Hepatic stellate cell (primary cell): Measurements from ENCODE around the gene NUP210.
A peak's percentile ranks its signal among the peaks of the same experiment; 100 is the strongest.

ENCODE experiments used
- DNase-seq: peaks from one replicate; pipeline ENCODE4 v3.0.0; 2011; ENCODE audit warnings: low spot score

The NUP210 gene

DNA sequence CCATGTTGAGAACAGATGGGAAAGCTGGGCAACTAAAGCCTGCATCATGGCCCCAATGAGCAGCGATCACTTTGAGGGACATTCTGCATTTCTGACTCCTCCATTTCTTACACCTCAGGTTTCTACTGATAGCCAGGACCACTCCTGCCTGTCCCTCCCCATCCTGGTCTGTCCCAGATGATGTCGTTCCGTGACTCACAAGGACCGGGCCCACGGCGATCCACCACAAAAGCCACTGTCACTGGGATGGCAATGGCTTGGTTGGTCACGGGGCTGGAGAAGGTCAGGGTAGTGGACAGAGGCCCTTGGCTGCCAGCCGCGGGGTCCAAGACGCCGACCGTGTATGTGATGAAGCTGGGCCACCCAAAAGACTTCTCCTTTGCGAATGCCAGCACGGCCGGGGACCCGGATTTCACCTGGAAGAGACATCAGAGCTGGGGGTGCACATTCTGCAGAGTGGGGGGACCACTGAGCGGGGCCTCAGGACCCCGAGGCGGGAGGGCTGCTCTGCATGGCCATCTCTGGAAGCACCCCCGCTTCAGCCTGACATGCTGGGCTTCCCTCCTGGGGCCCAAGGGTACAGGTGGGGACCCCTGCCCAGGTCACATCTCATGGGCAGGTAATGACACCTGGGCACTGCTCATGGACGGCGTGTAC, 100.4 kb downstream of the NUP210 start:
- no peak for DNase-seq

GRCh38 chr3:13318626-13319470, 101.3 kb downstream of the NUP210 start:
- DNase-seq: no peak

DNA sequence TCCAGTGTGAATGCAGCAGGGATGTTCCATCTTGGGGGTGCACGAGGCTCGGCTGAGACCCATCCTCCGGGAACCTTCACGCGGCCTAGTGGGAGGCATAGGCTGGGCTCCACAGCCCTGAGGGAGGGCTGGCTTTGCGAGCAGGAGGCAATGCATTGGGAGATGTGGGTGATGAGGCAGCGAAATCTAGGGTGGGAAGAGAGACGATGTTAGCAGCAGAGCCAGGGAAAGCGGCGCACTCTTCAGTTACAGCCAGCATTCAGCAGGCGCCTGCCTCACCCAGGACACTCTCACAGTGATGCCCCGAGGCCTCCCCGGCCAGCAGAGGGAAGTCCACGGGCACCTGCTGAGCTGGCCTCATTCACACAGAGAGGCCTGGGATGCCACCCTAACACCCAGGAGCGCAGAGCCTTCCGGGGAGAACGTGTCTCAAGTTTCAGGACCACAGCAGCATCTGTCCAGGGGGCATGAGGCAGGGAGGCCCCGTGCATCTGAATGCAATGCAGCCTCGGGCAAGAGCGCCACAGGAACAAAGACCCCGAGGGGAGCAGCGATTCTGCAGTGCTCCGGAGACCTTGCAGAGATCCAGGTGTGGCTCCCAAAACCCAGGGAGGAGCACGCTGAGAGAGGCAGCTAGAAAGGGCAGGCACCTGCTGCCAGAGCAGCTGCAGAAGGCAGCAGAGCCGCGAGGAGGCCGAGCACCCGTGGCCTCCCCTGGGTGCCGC, 102.4 kb downstream of the NUP210 start:
- DNase-seq: no peak

DNA sequence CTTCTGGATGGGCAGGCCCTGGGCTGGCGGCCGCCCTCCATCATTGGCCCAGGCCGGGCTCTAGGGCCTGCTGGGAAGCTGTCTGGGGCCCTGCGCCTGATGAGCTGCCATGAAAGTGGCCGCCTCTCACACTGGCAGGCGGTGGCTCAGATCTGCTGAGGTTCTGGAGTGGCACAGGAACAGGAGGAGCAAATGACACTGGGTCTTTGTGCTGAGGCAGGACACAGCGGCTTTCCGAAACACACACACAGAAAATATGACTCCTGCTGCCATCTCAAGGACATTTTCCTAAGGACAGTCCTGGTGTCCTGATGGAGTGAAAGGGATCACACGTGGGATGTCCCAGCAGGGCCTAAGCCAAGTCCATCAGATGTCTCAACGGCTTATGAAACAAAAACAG, 103.5 kb downstream of the NUP210 start:
- DNase-seq: no peak

DNA sequence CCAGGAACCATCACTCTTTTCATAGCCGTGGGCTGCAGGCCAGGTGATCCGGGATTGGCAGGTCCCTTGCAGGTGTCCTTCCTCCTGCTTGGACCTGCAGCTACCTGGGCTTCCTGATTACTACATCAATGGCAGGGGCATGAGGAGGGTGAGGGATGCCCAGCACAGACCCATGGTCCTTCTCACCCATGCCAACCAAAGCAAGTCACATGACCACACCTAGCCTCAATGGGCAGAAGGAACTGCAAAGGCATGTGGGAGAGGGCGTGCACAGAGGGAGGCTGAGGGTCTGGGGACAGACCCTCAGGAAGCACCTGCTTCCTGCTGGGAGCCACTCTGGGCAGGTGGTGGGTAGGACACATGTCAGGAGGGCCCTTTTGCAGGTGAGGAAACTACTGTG, 105.2 kb downstream of the NUP210 start:
- no peak for DNase-seq

DNA sequence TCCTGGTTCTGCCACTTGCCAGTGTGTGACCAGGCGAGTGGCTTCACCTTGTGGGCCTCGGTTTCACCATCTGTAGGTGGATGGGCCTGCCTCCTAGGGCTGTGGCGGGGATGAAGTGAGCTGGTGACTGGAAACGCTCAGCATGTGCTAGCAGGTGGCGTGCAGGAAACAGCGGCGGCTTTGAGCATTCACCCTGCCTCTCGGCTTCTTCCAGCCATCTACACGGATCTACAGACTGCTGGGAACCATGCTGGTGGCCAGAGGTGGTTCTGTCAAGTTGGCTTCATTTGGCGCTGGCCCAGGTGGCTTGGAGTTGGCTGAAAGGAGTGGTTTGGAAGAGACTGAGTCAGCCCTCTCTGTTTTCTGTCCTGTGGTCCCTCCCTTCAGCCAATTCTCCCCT, 106.3 kb downstream of the NUP210 start:
- no peak for DNase-seq

- no peak for DNase-seq
These were observed 111.1 kb downstream of the NUP210 start for GRCh38 chr3:13309004-13309403.

DNA sequence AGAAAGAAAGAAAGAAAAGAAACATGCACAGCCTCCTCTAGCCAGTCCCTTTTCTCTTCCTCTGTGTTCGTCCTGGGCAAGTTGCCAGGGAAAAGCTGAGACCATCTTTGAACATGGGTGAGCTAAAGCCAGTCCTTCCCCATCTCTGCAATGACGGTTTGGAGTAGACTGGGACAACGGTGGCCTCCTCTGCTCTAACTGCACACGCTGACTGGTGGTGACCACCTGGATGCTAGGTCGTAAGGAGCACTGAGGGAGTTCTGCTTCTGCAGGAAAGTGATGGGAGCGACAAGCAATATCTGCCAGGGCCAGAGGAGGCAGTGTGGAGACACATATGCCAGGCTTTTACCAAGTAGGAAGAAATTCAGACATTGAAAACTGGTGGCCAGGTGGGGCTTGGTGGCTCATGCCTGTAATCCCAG, 111.7 kb downstream of the NUP210 start:
- peak; percentile 61 for DNase-seq

DNA sequence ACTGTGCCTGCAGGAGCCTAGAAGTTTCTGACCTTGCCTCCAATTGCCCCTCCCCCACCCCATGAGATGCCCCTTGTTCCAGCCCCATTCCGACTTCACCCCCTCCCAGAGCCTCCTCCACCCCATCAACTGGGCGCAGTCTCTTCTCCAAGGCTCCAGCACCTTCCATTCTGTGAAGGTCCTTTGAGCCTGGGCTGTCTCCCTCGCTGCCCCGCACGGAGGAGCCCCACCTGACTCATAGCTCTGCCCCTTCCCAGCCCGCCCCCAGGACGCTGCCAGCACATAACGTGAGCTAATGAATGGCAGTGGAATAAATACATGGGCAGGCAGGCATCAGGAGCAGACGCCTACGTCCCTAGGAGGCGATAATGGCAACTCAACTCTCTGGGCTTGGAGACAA, 113.1 kb downstream of the NUP210 start:
- no peak for DNase-seq

DNA sequence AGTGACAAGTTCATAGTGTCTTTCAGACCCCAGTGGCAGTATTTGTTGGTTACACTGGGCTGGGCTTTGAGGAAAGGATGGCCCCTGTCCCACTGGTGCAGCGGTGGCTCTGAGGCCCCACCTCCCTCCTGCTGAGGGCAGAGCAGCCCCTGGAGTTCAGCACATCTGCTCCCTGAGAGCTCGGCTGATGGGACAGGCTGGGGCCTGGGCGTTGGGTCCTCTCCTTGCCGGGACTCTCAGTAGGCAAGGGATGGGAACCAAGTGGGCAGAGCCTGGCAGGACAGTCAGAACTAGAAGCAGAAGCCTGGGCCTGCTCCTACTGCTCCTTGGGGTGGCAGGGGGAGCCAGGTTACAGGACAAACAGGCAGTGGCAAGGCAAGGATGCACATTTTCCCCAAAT, 114.5 kb downstream of the NUP210 start:
- no peak for DNase-seq

- no peak for DNase-seq
These were observed 116.7 kb downstream of the NUP210 start for GRCh38 chr3:13303410-13303809.

- no peak for DNase-seq
These were observed 118.7 kb downstream of the NUP210 start for GRCh38 chr3:13301286-13301987.

GRCh38 chr3:13300546-13301285, 119.4 kb downstream of the NUP210 start:
- no peak for DNase-seq

DNA sequence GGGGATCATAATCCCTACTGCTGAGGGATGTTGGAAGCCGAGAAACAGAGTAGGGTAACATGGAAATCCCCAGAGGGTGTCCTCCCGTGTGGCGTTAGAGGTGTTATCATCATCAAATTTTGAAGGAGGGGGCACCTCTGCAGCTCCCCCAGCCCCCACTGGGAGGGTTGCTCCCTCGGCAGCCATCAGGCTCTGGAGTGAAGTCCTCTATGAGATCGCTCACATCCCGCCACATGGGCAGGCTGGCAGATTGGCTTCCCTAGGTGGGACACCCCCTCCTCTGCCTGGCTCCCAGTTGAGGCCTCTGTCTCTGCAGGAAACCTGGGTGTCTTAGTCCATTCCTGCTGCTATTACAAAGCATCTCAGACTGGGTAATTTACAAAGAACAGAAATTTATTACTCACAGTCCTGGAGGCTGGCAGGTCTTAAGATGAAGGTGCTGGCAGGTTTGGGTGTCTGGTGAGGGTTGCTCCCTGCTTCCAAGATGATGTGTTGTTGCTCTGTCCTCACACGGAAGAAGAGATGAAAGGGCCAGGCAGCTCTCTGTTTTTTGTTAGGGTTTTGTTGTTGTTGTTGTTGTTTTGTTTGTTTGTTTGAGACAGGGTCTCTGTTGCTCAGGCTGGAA, 120.5 kb downstream of the NUP210 start:
- DNase-seq: no peak

DNA sequence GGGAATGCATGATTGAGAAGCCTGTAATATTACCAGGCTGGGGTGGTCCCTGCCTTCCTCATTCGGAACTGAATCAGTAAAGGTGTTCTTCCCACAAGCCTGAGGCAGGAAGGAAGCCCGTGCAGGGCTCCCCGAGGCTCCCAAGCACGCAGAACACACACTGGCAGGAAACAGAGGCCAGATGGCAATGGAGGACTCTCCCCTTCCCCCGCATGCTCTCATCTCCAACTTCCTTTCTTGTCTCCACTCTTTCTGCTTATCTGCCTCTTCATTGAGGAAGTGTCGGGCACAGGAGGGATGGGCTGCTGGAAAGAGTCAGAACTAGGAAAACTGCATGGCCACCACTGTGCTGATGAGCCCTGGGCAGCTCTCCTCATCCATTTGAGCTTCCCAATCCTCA, 123.5 kb downstream of the NUP210 start:
- DNase-seq: no peak

DNA sequence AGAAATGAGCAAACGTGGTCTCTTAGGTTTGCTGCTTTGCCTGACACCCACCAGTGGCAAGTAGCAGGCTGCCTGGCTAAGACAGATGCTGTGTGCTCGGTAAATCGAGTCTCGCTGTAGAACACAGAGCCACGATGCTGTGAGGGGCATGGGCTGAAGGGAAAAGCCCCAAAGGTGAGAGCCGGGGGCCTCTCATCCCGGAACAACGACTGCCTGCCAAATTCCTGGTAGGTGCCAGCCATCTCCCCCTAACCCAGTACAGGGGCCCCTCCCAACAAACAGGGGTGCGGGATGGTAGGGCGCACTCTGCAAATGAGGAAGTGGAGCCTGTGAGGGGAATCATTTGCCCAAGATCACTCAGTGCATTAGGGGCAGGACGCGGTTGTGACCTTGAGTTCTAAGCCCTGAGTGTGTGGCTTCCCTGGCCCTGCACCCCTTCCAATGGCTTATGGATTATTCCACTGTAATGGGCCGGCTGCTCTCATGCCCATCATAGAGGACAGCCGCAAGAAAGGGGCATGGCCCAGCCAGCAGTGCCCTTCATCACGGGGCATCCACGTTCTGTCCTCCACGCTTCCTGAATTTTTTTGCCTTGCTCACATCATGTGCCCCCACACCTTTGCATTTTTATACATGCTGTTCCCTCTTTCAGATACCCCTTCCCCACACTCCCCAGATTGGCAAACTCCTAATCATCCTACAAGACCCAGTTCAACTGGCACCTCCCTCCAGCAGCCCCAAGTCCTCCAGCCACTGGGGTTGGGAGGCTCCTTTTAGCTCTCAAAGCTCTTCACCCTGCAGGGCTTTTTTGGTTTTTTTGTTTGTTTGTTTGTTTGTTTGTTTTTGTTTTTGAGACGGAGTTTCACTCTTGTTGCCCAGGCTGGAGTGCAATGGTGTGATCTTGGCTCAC, 125.4 kb downstream of the NUP210 start:
- DNase-seq: no peak

- DNase-seq: no peak
These were observed 127.7 kb downstream of the NUP210 start for GRCh38 chr3:13292375-13292774.

DNA sequence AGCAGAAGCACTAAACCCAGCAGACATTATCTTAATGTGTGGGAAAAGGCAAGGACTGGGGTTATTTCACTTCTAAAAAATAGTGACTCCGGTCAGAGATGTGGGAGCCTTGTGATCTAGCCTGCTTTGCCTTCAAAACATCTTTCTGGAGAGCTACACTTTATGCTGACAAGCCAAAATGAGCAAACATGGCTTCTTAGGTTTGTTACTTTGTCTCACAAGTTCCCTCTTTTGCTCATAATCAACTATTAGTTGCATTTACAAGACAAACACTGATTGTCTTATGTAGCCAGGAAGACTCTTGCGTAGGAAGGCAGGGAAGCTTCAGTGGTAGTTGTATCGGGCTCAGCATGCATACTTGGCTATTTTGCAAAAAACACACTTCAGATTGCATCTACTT, 129.2 kb downstream of the NUP210 start:
- DNase-seq: no peak

GRCh38 chr3:13289771-13290285, 130.3 kb downstream of the NUP210 start:
- no peak for DNase-seq
